Astrocyte (in vitro differentiated cells and primary cell): ENCODE results near the gene KSR2. TPM values are rescaled to one million over a fixed set of nuclear protein-coding genes. Genes with fewer than 3 reads are reported as not detected.
A peak's percentile ranks its signal among the peaks of the same experiment; 100 is the strongest.

Experiments
- DNase-seq: peaks from one replicate; pipeline ENCODE4 v3.0.0-alpha.2; 2010; ENCODE audit warnings: low read depth
- FAIRE-seq: peaks from 2 replicates; lab custom pipeline; 2011; peaks lifted over from hg19 to GRCh38; lab: Jason Lieb, UNC
- H2AFZ ChIP-seq: 2 replicates; pipeline ENCODE4 v1.6.0; 2012; ENCODE audit warnings: low read depth, low read length, inconsistent platforms
- H3K27ac ChIP-seq: 2 replicates; pipeline ENCODE4 v1.5.1; 2011; ENCODE audit warnings: low read depth, low read length, inconsistent platforms
- H3K27me3 ChIP-seq: 2 replicates; pipeline ENCODE4 v1.6.0; 2011; ENCODE audit warnings: low read length, inconsistent platforms; ENCODE audit not compliant: insufficient read depth
- H3K36me3 ChIP-seq: 2 replicates; pipeline ENCODE4 v1.5.1; 2011; ENCODE audit warnings: low read length, inconsistent platforms; ENCODE audit not compliant: insufficient read depth
- H3K4me1 ChIP-seq: 2 replicates; pipeline ENCODE4 v1.5.1; 2011; ENCODE audit warnings: low read length, inconsistent platforms; ENCODE audit not compliant: insufficient read depth
- H3K4me2 ChIP-seq: 2 replicates; pipeline ENCODE4 v1.6.0; 2012; ENCODE audit warnings: low read length, inconsistent platforms
- H3K4me3 ChIP-seq: 2 replicates; pipeline ENCODE4 v1.5.1; 2011; ENCODE audit warnings: low read depth, mild to moderate bottlenecking, low read length, inconsistent platforms; ENCODE audit not compliant: insufficient read depth
- H3K79me2 ChIP-seq: 2 replicates; pipeline ENCODE4 v1.6.0; 2012; ENCODE audit warnings: mild to moderate bottlenecking, low read length, inconsistent platforms; ENCODE audit not compliant: insufficient read depth
- H3K9ac ChIP-seq: 2 replicates; pipeline ENCODE4 v1.6.0; 2012; ENCODE audit warnings: mild to moderate bottlenecking, low read length, inconsistent platforms
- H3K9me3 ChIP-seq: 2 replicates; pipeline ENCODE4 v1.5.1; 2012; ENCODE audit warnings: low read depth, mild to moderate bottlenecking, low read length, inconsistent platforms; ENCODE audit not compliant: insufficient read depth
- H4K20me1 ChIP-seq: 2 replicates; pipeline ENCODE4 v1.6.0; 2012; ENCODE audit warnings: low read length, inconsistent platforms; ENCODE audit not compliant: insufficient read depth
- H3K27ac Mint-ChIP-seq: one replicate; pipeline ENCODE4 v1.8.0; 2021; ENCODE audit warnings: mild to moderate bottlenecking, mixed read lengths; ENCODE audit not compliant: unreplicated experiment
- H3K27me3 Mint-ChIP-seq: one replicate; pipeline ENCODE4 v1.8.0; 2021; ENCODE audit warnings: low read depth, mixed read lengths; ENCODE audit not compliant: unreplicated experiment
- H3K36me3 Mint-ChIP-seq: one replicate; pipeline ENCODE4 v1.8.0; 2021; ENCODE audit warnings: low read depth, mixed read lengths; ENCODE audit not compliant: unreplicated experiment
- H3K4me1 Mint-ChIP-seq: one replicate; pipeline ENCODE4 v1.8.0; 2021; ENCODE audit warnings: low read depth, mixed read lengths; ENCODE audit not compliant: unreplicated experiment
- H3K4me3 Mint-ChIP-seq: one replicate; pipeline ENCODE4 v1.8.0; 2021; ENCODE audit warnings: mild to moderate bottlenecking, moderate library complexity, mixed read lengths; ENCODE audit not compliant: unreplicated experiment
- H3K9me3 Mint-ChIP-seq: one replicate; pipeline ENCODE4 v1.8.0; 2021; ENCODE audit warnings: mild to moderate bottlenecking, mixed read lengths; ENCODE audit not compliant: unreplicated experiment
- EZH2 ChIP-seq: IDR thresholded peaks from 2 replicates; pipeline ENCODE4 v1.6.1; 2012; ENCODE audit warnings: mild to moderate bottlenecking, low read length, inconsistent platforms; ENCODE audit not compliant: insufficient read depth
- total RNA-seq: library from RNA; stranded (reverse); gene quantifications from 2 replicates; pipeline ENCODE4 v1.2.1, GENCODE V29; 2021
- TF ChIP-seq, protein P1 (sequence below): IDR thresholded peaks from 2 replicates; pipeline ENCODE4 v1.5.1; 2011; ENCODE audit warnings: low read depth, mild to moderate bottlenecking, inconsistent platforms, low read length, moderate library complexity; ENCODE audit not compliant: insufficient read depth

Gene KSR2
- total RNA-seq, 1 donor from 2014 or later: 0.98 TPM

DNA sequence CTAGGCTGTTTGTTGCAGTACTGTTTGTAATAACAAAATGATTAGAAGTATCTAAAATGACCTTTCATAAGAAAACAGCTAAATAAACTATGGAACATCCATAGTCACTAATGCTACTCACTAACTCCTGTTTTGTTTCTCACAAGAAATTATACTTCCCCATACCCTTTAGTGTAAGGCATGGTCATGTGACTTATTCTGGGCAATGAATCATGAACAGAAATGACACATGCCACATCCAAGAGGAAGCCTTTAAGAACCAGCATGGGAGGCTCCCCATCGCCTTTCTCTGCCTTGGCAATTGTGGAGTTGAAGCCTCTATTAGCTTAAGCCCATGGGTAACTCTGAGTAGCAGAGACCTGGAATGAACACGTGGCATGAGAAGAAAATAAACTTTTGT is 49.3 kb downstream of the KSR2 start:
- Mint-ChIP-seq H3K36me3 (no peaks in the 10 kb centered on the region), H3K4me3 (no peak overlapping the region), H3K27ac (peak overlapping the region; percentile 23), H3K4me1 (no peaks in the 10 kb centered on the region), H3K9me3 (peaks cover 1% of the 10 kb centered on the region), H3K27me3 (no peaks in the 10 kb centered on the region)
- Histone ChIP-seq H3K4me2 (no peak overlapping the region), H3K79me2 (no peaks in the 10 kb centered on the region), H3K27ac (no peak overlapping the region), H3K4me1 (no peaks in the 10 kb centered on the region), H3K4me3 (no peak overlapping the region), H3K9me3 (no peaks in the 10 kb centered on the region), H2AFZ (no peak overlapping the region), H3K27me3 (no peaks in the 10 kb centered on the region), H4K20me1 (no peaks in the 10 kb centered on the region), H3K36me3 (no peaks in the 10 kb centered on the region), H3K9ac (no peak overlapping the region)
- FAIRE-seq (no peak), DNase-seq (no peak)
- TF ChIP-seq, protein P1, sequence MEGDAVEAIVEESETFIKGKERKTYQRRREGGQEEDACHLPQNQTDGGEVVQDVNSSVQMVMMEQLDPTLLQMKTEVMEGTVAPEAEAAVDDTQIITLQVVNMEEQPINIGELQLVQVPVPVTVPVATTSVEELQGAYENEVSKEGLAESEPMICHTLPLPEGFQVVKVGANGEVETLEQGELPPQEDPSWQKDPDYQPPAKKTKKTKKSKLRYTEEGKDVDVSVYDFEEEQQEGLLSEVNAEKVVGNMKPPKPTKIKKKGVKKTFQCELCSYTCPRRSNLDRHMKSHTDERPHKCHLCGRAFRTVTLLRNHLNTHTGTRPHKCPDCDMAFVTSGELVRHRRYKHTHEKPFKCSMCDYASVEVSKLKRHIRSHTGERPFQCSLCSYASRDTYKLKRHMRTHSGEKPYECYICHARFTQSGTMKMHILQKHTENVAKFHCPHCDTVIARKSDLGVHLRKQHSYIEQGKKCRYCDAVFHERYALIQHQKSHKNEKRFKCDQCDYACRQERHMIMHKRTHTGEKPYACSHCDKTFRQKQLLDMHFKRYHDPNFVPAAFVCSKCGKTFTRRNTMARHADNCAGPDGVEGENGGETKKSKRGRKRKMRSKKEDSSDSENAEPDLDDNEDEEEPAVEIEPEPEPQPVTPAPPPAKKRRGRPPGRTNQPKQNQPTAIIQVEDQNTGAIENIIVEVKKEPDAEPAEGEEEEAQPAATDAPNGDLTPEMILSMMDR: no peak
- no peak for TF ChIP-seq EZH2

DNA sequence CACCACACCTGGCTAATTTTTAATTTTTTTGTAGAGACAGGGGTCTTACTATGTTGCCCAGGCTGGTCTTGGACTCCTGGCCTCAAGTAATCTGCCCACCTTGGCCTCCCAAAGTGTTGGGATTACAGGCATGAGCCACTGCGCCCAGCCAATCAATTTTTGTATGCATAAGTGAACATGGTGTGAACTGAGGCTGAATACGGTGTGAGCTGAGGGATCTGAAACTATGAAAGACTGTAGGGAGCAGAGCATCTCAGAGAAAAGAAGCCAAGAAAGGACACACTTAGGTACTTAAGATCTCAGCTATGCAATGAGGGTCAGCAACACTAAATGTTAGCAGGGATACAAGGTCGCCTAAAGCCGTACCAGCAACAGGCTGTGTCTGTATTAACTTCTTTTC is 54.1 kb downstream of the KSR2 start:
- no peaks in the 10 kb centered on the region for H4K20me1 ChIP-seq
- Mint-ChIP-seq H3K27me3 (peaks cover 2% of the 10 kb centered on the region), H3K36me3 (no peaks in the 10 kb centered on the region), H3K9me3 (peaks cover 6% of the 10 kb centered on the region), H3K4me1 (no peaks in the 10 kb centered on the region), H3K27ac (no peak overlapping the region), H3K4me3 (no peak overlapping the region)
- no peaks in the 10 kb centered on the region for H3K79me2 ChIP-seq
- no peaks in the 10 kb centered on the region for H3K9me3 ChIP-seq
- TF ChIP-seq, protein P1: no peak
- TF ChIP-seq EZH2: no peak
- no peaks in the 10 kb centered on the region for H3K4me1 ChIP-seq
- H3K27ac ChIP-seq: no peak overlapping the region
- H3K4me2 ChIP-seq: no peak overlapping the region
- H2AFZ ChIP-seq: no peak overlapping the region
- no peaks in the 10 kb centered on the region for H3K27me3 ChIP-seq
- DNase-seq (no peak), FAIRE-seq (no peak)
- H3K4me3 ChIP-seq: no peak overlapping the region
- H3K9ac ChIP-seq: no peak overlapping the region
- H3K36me3 ChIP-seq: no peaks in the 10 kb centered on the region

- no peaks in the 10 kb centered on the region for H4K20me1 ChIP-seq
- no peak overlapping the region for H3K4me2 ChIP-seq
- no peak overlapping the region for H3K27ac ChIP-seq
- no peak overlapping the region for H3K27ac Mint-ChIP-seq
- TF ChIP-seq, protein P1: no peak
- TF ChIP-seq EZH2: no peak
- H3K9ac ChIP-seq: no peak overlapping the region
- H2AFZ ChIP-seq: no peak overlapping the region
- no peaks in the 10 kb centered on the region for H3K79me2 ChIP-seq
- H3K27me3 Mint-ChIP-seq: peaks cover 5% of the 10 kb centered on the region
- H3K36me3 Mint-ChIP-seq: no peaks in the 10 kb centered on the region
- H3K9me3 ChIP-seq: no peaks in the 10 kb centered on the region
- H3K27me3 ChIP-seq: no peaks in the 10 kb centered on the region
- H3K36me3 ChIP-seq: no peaks in the 10 kb centered on the region
- no peak overlapping the region for H3K4me3 ChIP-seq
- H3K9me3 Mint-ChIP-seq: peaks cover 5% of the 10 kb centered on the region
- H3K4me3 Mint-ChIP-seq: no peak overlapping the region
- no peaks in the 10 kb centered on the region for H3K4me1 Mint-ChIP-seq
- DNase-seq (no peak), FAIRE-seq (no peak)
- no peaks in the 10 kb centered on the region for H3K4me1 ChIP-seq
These were observed 56.0 kb downstream of the KSR2 start for GRCh38 chr12:117912756-117913155.
